CD14-positive monocyte (primary cell): ENCODE measurements around the gene RHOC. TPM values are rescaled to one million over a fixed set of nuclear protein-coding genes. Genes with fewer than 3 reads are reported as not detected.

Source experiments
- DNase-seq, 3 donors: peaks; one replicate each; pipeline ENCODE4 v3.0.0-alpha.2; 2011 to 2022
- H2AFZ ChIP-seq: 2 replicates; pipeline ENCODE4 v1.6.0; 2012; ENCODE audit warnings: mild to moderate bottlenecking, low read depth, low read length, inconsistent platforms; ENCODE audit not compliant: insufficient read depth, poor library complexity, severe bottlenecking
- H3K27ac ChIP-seq, 2 donors: 1 replicate in 1 of 2; 2 replicates in 1 of 2; pipeline ENCODE4 v1.5.1; 2012 to 2013; ENCODE audit warnings: low read length in 2 of 2, control low read depth in 1 of 2, inconsistent platforms in 1 of 2, low read depth in 1 of 2, mild to moderate bottlenecking in 1 of 2
- H3K27me3 ChIP-seq, 2 donors: one replicate each; pipeline versions ENCODE4 v1.6.0 to v1.6.1; 2011 to 2013; ENCODE audit warnings: low read length in 2 of 2; ENCODE audit not compliant: control insufficient read depth in 2 of 2, insufficient read depth in 2 of 2
- H3K36me3 ChIP-seq, 2 donors: replicated peaks in 1 of 2; 1 replicate in 1 of 2; 2 replicates in 1 of 2; pipeline versions ENCODE4 v1.5.1 to v1.6.1; 2012 to 2013; ENCODE audit warnings: low read length in 2 of 2, control low read depth in 1 of 2, inconsistent platforms in 1 of 2, mild to moderate bottlenecking in 1 of 2; ENCODE audit not compliant: insufficient read depth in 2 of 2, control insufficient read depth in 1 of 2
- H3K4me1 ChIP-seq, 2 donors: 1 replicate in 1 of 2; 2 replicates in 1 of 2; pipeline versions ENCODE4 v1.5.1 to v1.6.1; 2012 to 2013; ENCODE audit warnings: low read length in 2 of 2, control low read depth in 1 of 2, inconsistent platforms in 1 of 2, mild to moderate bottlenecking in 1 of 2, moderate library complexity in 1 of 2; ENCODE audit not compliant: insufficient read depth in 2 of 2, control insufficient read depth in 1 of 2
- H3K4me2 ChIP-seq: replicated peaks from 2 replicates; pipeline ENCODE3; 2012; ENCODE audit warnings: low read length, moderate library complexity, mild to moderate bottlenecking; ENCODE audit not compliant: poor library complexity, severe bottlenecking; ENCODE audit errors: extremely low read depth
- H3K4me3 ChIP-seq, 3 experiments: fragments of 200-600 bp in 1 of 3; sonication (generic) in 1 of 3; replicated peaks in 1 of 3; 1 replicate in 2 of 3; 2 replicates in 1 of 3; pipeline ENCODE4 v1.5.1; 2011 to 2013; ENCODE audit warnings: low read length in 3 of 3, mild to moderate bottlenecking in 3 of 3, control low read depth in 2 of 3, low read depth in 2 of 3, inconsistent platforms in 1 of 3, moderate library complexity in 1 of 3
- H3K79me2 ChIP-seq: 2 replicates; pipeline ENCODE4 v1.6.0; 2012; ENCODE audit warnings: mild to moderate bottlenecking, control low read depth, inconsistent platforms, low read length, moderate library complexity; ENCODE audit not compliant: insufficient read depth
- H3K9ac ChIP-seq: 2 replicates; pipeline ENCODE4 v1.6.0; 2017; ENCODE audit warnings: low read length, mild to moderate bottlenecking; ENCODE audit not compliant: insufficient read depth, poor library complexity, severe bottlenecking
- H3K9me3 ChIP-seq, 2 donors: replicated peaks in 1 of 2; 1 replicate in 1 of 2; 2 replicates in 1 of 2; pipeline versions ENCODE4 v1.5.1 to v1.6.1; 2012 to 2013; ENCODE audit warnings: low read length in 2 of 2, control low read depth in 1 of 2; ENCODE audit not compliant: control insufficient read depth in 1 of 2, insufficient read depth in 1 of 2
- H4K20me1 ChIP-seq: 2 replicates; pipeline ENCODE4 v1.6.0; 2012; ENCODE audit warnings: mild to moderate bottlenecking, low read length, control low read depth, moderate library complexity; ENCODE audit not compliant: insufficient read depth
- H3K27ac Mint-ChIP-seq, 7 donors: one replicate each; pipeline ENCODE4 v1.8.0; 2020; ENCODE audit warnings: mild to moderate bottlenecking in 7 of 7, mixed read lengths in 7 of 7, moderate library complexity in 6 of 7, inconsistent platforms in 2 of 7
- H3K27me3 Mint-ChIP-seq, 3 donors: one replicate each; pipeline ENCODE4 v1.8.0; 2021 to 2022; ENCODE audit warnings: low read depth in 3 of 3, mild to moderate bottlenecking in 3 of 3, mixed read lengths in 3 of 3, moderate library complexity in 3 of 3, inconsistent platforms in 1 of 3
- H3K36me3 Mint-ChIP-seq, 2 donors: one replicate each; pipeline ENCODE4 v1.8.0; 2020; ENCODE audit warnings: mixed read lengths in 2 of 2, inconsistent platforms in 1 of 2, mild to moderate bottlenecking in 1 of 2
- H3K4me1 Mint-ChIP-seq: one replicate; pipeline ENCODE4 v1.8.0; 2020; ENCODE audit warnings: mild to moderate bottlenecking, mixed read lengths
- H3K4me3 Mint-ChIP-seq, 2 donors: one replicate each; pipeline ENCODE4 v1.8.0; 2020; ENCODE audit warnings: mild to moderate bottlenecking in 2 of 2, mixed read lengths in 2 of 2, moderate library complexity in 1 of 2
- H3K9me3 Mint-ChIP-seq, 7 donors: one replicate each; pipeline ENCODE4 v1.8.0; 2020 to 2022; ENCODE audit warnings: mixed read lengths in 7 of 7, mild to moderate bottlenecking in 6 of 7, moderate library complexity in 6 of 7, inconsistent platforms in 2 of 7
- CTCF ChIP-seq: fragments of 200-600 bp; IDR thresholded peaks from one replicate; pipeline ENCODE4 v1.8.0; 2022; ENCODE audit warnings: antibody characterized with exemption, mild to moderate bottlenecking
- WGBS: methylation state at CpG from one replicate; pipeline ENCODE4 v1.1.5; 2013; ENCODE audit warnings: missing lambda C conversion rate; ENCODE audit not compliant: insufficient coverage; 5-methylcytosine and 5-hydroxymethylcytosine counted together
- intact Hi-C, 2 donors: fragments of 100-400 bp; cut with micrococcal nuclease; formaldehyde crosslinking; loops; one replicate each; pipeline versions ENCODE4 v1.15.0 to v1.15.1; 2023
- polyA plus RNA-seq, 3 donors: library from polyadenylated mRNA; depleted of rRNA in 1 of 3; unstranded in 2 of 3; stranded (reverse) in 1 of 3; fragments of 300-500 nt in 2 of 3; fragments of >200 nt in 1 of 3; fragmentation: Illumina TruSeq in 2 of 3; gene quantifications; 1 replicate in 2 of 3; 2 replicates in 1 of 3; pipeline ENCODE4 v1.2.3, GENCODE V29; 2012 to 2021

RHOC gene
- polyA plus RNA-seq, 3 donors = 78.9 to 119 (median 91.5) TPM

GRCh38 chr1:112689842-112690237, 17.1 kb downstream of the RHOC start:
- no peak for TF ChIP-seq CTCF
- intact Hi-C loops = no loop called here
- H3K4me3 Mint-ChIP-seq = no peak overlapping the region
- WGBS = 98% methylated on average over 6 of the region's 11 CpGs
- Histone ChIP-seq H4K20me1 (peaks cover 6% of the 10 kb centered on the region), H3K4me1 (no peaks in the 10 kb centered on the region), H3K79me2 (no peaks in the 10 kb centered on the region), H3K4me2 (no peak overlapping the region), H3K9ac (no peak overlapping the region), H2AFZ (no peak overlapping the region), H3K27me3 (no peaks in the 10 kb centered on the region), H3K36me3 (peaks cover 3 to 37% of the 10 kb centered on the region in 2 donors), H3K4me3 (no peak overlapping the region), H3K27ac (no peak overlapping the region), H3K9me3 (no peaks in the 10 kb centered on the region)
- no peak for DNase-seq
- no peaks in the 10 kb centered on the region for H3K4me1 Mint-ChIP-seq
- H3K27me3 Mint-ChIP-seq = peaks cover 0 to 2% (median 0%) of the 10 kb centered on the region in 3 donors
- H3K36me3 Mint-ChIP-seq = peaks cover 0 to 9% of the 10 kb centered on the region in 2 donors
- H3K27ac Mint-ChIP-seq = no peak overlapping the region
- H3K9me3 Mint-ChIP-seq = peaks cover 0 to 1% (median 0%) of the 10 kb centered on the region in 7 donors

GRCh38 chr1:112689196-112689841, 17.6 kb downstream of the RHOC start:
- peaks cover under 1 to 32% of the 10 kb centered on the region in 2 donors for H3K36me3 ChIP-seq
- WGBS = no CpG with 5 or more reads among the region's 9 CpGs
- no peak overlapping the region for H3K4me3 ChIP-seq
- Mint-ChIP-seq H3K36me3 (peaks cover 0 to 9% of the 10 kb centered on the region in 2 donors), H3K4me1 (no peaks in the 10 kb centered on the region), H3K9me3 (peaks cover 0 to 1% (median 0%) of the 10 kb centered on the region in 7 donors), H3K27ac (no peak overlapping the region), H3K27me3 (peaks cover 0 to 2% (median 0%) of the 10 kb centered on the region in 3 donors), H3K4me3 (no peak overlapping the region)
- intact Hi-C loops = no loop called here
- H3K4me2 ChIP-seq = no peak overlapping the region
- H3K4me1 ChIP-seq = no peaks in the 10 kb centered on the region
- no peak overlapping the region for H3K9ac ChIP-seq
- no peak overlapping the region for H2AFZ ChIP-seq
- H3K9me3 ChIP-seq = no peaks in the 10 kb centered on the region
- H3K27me3 ChIP-seq = no peaks in the 10 kb centered on the region
- peaks cover 6% of the 10 kb centered on the region for H4K20me1 ChIP-seq
- no peaks in the 10 kb centered on the region for H3K79me2 ChIP-seq
- no peak for TF ChIP-seq CTCF
- no peak overlapping the region for H3K27ac ChIP-seq
- no peak for DNase-seq
